CD4-positive, alpha-beta T cell treated with Interleukin-1 beta for 1 hour (primary cell): ENCODE results near the gene DMRTC2.

Experiments
- DNase-seq, 2 donors: peaks; one replicate each; pipeline ENCODE4 v3.0.0-alpha.2; 2020 to 2022

DMRTC2 gene

DNA sequence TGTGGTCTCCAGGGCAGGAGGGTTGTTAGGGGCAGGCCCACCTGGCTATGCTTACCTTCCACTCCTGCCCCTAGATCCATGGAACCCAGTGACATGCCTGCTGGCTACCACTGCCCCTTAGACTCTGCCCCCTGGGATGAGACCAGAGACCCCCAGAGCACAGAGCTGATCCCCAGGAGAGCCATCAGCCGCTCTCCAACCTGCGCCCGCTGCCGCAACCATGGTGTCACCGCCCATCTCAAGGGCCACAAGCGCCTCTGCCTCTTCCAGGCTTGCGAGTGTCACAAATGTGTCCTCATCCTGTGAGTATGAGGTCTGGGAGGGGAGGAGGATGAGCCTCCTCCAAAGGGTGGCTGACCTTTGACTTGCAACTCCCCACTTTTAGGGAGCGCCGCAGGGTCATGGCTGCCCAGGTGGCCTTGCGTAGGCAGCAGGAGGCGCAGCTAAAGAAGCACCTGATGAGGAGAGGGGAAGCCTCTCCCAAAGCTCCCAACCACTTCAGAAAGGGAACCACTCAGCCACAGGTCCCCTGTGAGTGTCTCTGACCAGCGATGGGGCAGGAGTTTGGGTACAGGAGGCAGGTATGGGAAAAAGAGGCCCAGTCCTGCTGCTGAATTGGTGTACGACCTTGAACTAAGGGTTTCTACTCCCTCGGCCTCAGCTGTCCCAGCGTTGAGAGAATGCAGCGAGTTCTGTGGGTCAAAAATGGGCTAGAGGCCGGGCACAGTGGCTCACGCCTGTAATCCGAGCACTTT lies 2.7 kb downstream of the DMRTC2 start:
- no peak for DNase-seq

GRCh38 chr19:41848666-41849065 lies 3.8 kb downstream of the DMRTC2 start:
- DNase-seq = no peak

GRCh38 chr19:41849067-41849466 lies 4.2 kb downstream of the DMRTC2 start:
- DNase-seq = no peak

DNA sequence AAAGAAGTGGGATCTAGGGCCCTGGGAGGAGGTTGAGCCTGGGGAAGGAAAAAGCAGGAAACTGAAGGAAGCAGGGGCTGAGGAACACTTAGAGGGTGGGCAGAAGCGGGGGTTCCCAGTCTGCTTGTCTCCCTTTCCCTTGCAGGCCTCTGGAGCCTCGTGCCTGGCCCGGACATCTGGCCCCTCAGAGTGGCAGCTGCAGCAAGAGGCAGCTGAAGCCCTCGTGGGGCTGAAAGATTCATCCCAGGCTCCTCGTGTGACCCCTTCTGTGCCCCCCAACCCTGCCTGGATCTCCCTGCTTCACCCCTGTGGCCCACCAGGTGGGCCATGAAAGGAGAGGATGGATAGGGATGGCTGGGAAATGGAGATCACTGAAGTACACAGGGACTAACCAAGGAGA lies 5.5 kb downstream of the DMRTC2 start:
- no peak for DNase-seq

DNA sequence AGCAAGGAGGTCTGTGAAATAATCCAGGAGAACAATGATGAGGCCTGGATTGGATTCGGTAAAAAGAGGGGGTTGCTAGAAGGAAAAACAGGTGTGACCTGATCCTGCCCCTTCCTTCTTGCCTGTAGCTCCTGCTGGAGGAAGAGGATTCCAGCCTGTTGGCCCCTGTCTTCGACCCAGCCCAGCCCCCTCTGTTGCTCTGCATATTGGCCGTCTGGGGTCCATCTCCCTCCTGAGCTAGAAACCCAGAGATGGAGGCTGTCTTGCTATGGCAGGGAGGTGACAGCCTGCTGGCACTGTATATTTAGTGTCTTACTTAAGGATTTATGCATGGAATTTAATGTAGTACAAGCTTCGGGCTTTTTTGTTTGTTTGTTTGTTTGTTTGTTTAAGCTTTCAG lies 6.6 kb downstream of the DMRTC2 start:
- no peak for DNase-seq

DNA sequence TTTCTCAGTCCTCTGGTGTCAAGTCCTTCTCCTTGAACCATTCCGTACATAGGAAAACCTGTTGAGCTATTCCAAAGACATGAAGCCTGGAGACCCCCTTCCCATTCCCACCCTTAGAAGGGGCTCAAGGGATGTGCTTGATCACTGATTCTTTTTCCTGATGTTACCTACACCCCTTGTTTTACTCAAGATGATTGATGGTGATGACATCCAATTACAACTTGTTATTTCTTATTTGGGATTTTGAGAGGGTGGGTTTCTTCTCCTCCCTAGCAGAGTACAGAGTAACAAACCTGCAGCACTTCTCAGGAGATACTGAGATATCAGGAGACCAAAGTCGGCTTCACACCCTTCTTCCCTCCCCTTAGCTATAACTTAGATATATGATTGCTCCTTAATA lies 8.5 kb downstream of the DMRTC2 start:
- no peak for DNase-seq

DNA sequence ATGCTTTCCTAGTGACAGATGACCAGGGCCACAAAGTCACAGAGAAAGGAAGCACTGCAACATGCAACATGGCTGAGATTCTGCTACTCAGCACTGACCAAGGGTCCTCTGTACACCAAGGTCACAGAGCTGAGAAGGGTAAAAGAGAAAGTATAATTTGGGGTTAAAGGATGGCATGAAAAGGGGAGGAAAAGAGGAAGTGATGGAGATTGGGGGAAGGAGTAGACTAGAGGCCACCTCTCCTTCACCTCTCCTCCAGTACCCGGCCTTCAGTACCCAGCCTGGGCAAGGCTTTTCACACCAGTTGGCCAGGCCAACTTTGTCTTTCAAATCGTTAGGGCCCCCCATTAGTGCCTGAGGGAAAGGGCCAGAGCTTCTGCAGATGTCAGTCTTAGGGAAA lies 8.9 kb downstream of the DMRTC2 start:
- no peak for DNase-seq

DNA sequence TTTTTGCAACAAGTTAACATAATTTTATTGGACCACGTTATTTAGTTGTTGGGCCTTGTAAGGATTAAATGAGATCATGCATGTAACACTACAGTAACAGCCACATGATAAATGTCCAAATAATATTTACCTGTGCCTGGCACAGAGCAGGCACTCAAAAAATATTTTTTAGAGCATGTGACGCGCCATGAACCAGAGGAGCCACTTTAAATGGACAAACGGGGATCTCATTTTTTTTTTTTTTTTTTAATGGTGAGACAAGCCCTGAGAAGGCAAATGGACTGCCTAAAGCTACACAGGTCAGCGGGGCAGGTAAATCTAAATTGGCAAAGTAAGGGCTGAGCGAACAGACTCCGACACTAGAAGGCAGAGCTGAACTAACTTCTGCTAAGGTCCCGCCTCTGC lies 14.4 kb downstream of the DMRTC2 start:
- DNase-seq = no peak

GRCh38 chr19:41859618-41860418 lies 15.0 kb downstream of the DMRTC2 start, which contains the start of gene RPS19:
RPS19 (plus strand) TSS chr19:41860255; CDS start chr19:41860775, 520 bp downstream.
- DNase-seq = peak; percentile 97 to 98

GRCh38 chr19:41860419-41861115 lies 15.7 kb downstream of the DMRTC2 start:
- no peak for DNase-seq

DNA sequence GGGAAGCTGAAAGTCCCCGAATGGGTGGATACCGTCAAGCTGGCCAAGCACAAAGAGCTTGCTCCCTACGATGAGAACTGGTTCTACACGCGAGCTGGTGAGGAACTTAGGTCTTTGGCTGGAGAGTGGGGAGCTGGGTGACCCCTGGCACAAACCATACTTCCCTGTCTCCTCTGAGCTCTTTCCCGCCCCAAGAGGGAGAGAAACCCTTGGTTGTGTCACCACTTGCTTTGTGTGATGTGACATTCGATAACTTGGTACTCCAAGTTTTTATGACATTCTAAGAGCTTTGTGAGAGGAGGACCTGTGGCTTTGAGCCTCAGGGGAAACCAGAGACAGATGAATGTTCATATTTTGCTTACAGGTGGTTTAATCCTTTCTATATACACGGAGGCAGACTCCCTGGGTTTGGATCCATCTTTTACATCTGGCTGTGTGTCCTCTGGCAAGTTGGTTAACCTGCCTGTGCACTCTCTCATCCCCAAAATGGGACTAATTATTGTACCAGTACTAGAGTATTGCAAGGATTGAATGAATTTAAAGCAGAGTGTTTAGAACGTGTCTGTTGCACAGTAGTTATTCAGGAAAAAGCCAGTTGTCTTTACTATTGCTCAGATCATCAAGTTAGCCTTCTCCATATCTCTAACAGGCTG lies 16.4 kb downstream of the DMRTC2 start:
- DNase-seq = no peak

DNA sequence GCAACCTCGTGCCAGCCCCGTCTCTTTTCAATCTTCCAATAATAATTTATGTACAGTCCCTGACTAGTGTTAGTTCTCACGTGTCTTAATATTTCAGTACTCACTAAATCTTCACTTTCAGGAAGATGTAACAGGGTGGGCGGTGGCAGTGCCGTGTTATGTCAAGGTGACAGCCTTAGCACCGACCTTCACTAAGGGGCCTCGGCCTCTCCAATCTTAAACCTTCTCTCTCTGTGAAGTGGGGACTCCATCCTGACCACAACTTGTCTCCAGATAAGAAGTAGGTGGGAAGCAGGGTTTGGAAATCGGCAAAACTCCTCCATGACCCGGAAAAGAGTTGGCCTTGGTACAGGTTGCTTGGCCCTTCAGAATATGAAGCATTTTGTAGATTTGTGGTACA lies 17.0 kb downstream of the DMRTC2 start:
- DNase-seq = no peak

- DNase-seq = no peak
These were observed 17.7 kb downstream of the DMRTC2 start for GRCh38 chr19:41862445-41862986.

DNA sequence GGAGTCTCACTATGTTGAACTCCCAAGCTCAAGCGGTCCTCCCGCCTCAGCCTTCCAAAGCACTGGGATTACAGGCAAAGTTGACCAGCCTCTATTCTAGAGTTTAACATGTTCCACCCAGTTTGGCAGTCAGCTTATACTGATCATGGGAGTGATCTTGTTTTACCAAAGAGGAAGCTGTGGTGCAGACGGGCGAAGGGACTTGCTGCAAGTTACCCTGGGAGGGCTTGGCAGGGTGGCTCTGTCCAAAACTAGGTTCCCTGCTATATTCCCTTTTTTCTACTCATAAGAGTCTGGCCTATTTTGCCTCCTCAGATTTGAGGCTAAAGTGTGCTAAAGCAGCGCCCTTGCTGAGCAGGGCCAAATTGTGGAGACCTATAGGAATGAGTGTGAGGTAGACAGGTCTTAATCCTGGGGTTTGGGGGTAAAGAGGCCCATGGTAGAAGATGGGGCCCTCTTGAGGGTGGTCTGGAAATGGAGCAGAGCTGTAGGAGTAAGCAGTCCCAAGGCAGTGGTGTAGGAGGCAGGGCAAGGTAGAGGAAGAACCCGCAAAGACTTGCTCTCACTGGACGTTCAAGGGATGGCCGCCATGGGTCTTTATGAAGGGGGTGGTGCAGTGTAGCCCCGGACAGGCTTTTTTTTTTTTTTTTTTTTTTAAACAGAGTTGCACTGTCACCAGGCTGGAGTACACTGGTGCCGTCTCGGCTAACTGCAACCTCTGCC lies 18.5 kb downstream of the DMRTC2 start:
- no peak for DNase-seq

- no peak for DNase-seq
These were observed 19.5 kb downstream of the DMRTC2 start for GRCh38 chr19:41864374-41864773.

DNA sequence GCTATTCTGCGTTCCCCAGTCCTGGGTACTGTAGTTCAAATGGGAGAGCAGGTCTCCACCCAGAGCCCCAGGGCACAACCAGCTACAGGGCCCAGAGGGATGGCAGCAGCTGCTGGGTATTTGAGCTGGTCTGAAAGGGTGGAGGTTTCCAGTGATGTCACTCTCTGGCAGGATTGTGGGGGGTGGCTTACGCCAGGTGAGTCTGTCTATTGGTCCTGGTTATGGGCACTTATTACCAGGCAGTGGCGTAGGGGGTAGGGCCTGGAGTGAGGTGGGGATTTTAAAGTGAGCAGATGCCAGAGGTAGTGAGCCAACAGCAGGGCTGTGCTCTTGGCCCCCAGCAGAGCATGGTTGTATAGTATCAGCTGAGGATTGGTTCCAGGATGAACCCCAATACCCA lies 21.4 kb downstream of the DMRTC2 start:
- no peak for DNase-seq

GRCh38 chr19:41868120-41868988 lies 23.5 kb downstream of the DMRTC2 start:
- DNase-seq = no peak

GRCh38 chr19:41868989-41869300 lies 24.1 kb downstream of the DMRTC2 start:
- DNase-seq = no peak

DNA sequence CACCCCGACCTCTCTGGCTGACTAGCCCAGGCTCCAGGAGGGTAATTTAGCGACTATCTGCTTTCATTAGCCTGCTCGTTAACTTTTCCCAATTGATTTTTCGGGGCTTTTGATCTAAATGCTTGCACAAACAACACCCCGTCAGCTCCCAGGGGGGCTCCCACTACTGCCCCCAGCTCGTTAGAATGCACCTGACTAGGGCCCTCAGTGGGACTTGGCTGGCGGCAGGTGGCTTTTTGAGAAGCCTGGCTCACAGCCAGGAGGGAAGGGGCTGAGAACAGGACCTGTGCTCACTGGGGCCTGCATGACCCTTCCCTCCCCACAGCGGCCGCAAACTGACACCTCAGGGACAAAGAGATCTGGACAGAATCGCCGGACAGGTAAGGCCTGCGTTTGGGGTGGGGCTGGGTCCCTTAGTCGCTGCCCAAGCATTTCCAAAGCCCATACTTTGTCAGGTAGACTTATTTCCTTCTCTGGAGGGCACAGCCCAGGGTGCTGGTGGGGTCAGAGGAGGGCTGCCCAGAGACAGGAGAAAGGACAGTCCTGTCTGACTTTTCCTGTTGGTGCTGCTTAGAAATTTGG lies 24.6 kb downstream of the DMRTC2 start:
- no peak for DNase-seq

GRCh38 chr19:41870401-41870873 lies 25.6 kb downstream of the DMRTC2 start:
- DNase-seq = no peak
